ENCODE results near the gene TMEM205. TPM values are rescaled to one million over a fixed set of nuclear protein-coding genes. Genes with fewer than 3 reads are reported as not detected.

The TMEM205 gene
- total and polyA plus RNA-seq, 2 of the 13 experiments (the other 11 are each of a cell fraction or from before 2014, with no cell fraction given): 45.5 to 98.7 TPM

GRCh38 chr19:11375143-11375948, 29.3 kb upstream of the TMEM205 start (continued):
- TF ChIP-seq ZNF317 (CRISPR knock-in tag; IDR thresholded peaks at IDR 0.05): peak; percentile 18; the same call in 1 of the 2 replicates
- no peak for TF ChIP-seq TP53 (CRISPR knock-in tag; conservative IDR thresholded peaks at IDR 0.05)
- no peak for TF ChIP-seq ZNF512B (CRISPR knock-in tag; IDR thresholded peaks at IDR 0.05; ENCODE audit: borderline replicate concordance)
- TF ChIP-seq ZNF318 (CRISPR knock-in tag; IDR thresholded peaks at IDR 0.05): 0 out of 2 replicates have a peak, but pooled peaks have one; percentile 89
- no peak for TF ChIP-seq ZSCAN30 (CRISPR knock-in tag; IDR thresholded peaks at IDR 0.05)
- TF ChIP-seq ZNF136 (CRISPR knock-in tag; IDR thresholded peaks at IDR 0.05; ENCODE audit: low read depth): no peak
- TF ChIP-seq ATF3 (CRISPR knock-in tag; IDR thresholded peaks at IDR 0.05): no peak
- TF ChIP-seq CERS6 (CRISPR knock-in tag; IDR thresholded peaks at IDR 0.05): no peak
- no peak for TF ChIP-seq SOX6 (IDR thresholded peaks at IDR 0.05)
- TF ChIP-seq SOX6 (CRISPR knock-in tag; IDR thresholded peaks at IDR 0.05): peak; percentile 11; the same call in 1 of the 2 replicates
- peak; percentile 51; the same call in 1 of the 2 replicates for TF ChIP-seq ZNF558 (CRISPR knock-in tag; IDR thresholded peaks at IDR 0.05; ENCODE audit: borderline replicate concordance)
- TF ChIP-seq MTA1 (CRISPR knock-in tag; IDR thresholded peaks at IDR 0.05; ENCODE audit: borderline replicate concordance): 0 out of 2 replicates have a peak, but pooled peaks have one; percentile 60
- TF ChIP-seq ZNF724P (CRISPR knock-in tag; IDR thresholded peaks at IDR 0.05; ENCODE audit: borderline replicate concordance): no peak
- TF ChIP-seq ZNF362 (CRISPR knock-in tag; IDR thresholded peaks at IDR 0.05; ENCODE audit: borderline replicate concordance): 0 out of 2 replicates have a peak, but pooled peaks have one; percentile 46
